Sigmoid colon (tissue), 7 donors: Measurements from ENCODE around the gene SERPINA6. TPM values are rescaled to one million over a fixed set of nuclear protein-coding genes. Genes with fewer than 3 reads are reported as not detected.
"Not testable (repeated sequence)": the region's sequence is repeated elsewhere in the genome, so short reads cannot be mapped to it uniquely, and the experiment has no call there.

Experiments used
- DNase-seq: peaks from one replicate; pipeline ENCODE4 v3.0.0-alpha.2; 2019
- H3K27ac ChIP-seq, 4 donors: fragments of 200-600 bp; sonication (generic); one replicate each; pipeline ENCODE4 v1.5.1; 2016 to 2019; ENCODE audit warnings: mild to moderate bottlenecking in 1 of 4
- H3K27me3 ChIP-seq, 3 donors: fragments of 200-600 bp; sonication (generic); one replicate each; pipeline ENCODE4 v1.5.1; 2019; ENCODE audit warnings: mild to moderate bottlenecking in 1 of 3
- H3K36me3 ChIP-seq, 4 donors: fragments of 200-600 bp; sonication (generic); one replicate each; pipeline ENCODE4 v1.5.1; 2016 to 2019
- H3K4me1 ChIP-seq, 4 donors: fragments of 200-600 bp; sonication (generic); one replicate each; pipeline ENCODE4 v1.5.1; 2017 to 2019
- H3K4me3 ChIP-seq, 4 donors: fragments of 200-600 bp; sonication (generic); one replicate each; pipeline ENCODE4 v1.5.1; 2017 to 2019; ENCODE audit warnings: mild to moderate bottlenecking in 2 of 4, moderate library complexity in 1 of 4
- H3K9me3 ChIP-seq, 4 donors: fragments of 200-600 bp in 3 of 4; sonication (generic) in 3 of 4; one replicate each; pipeline versions ENCODE4 v1.5.1 to v1.6.1; 2013 to 2019
- EP300 ChIP-seq, 4 donors: sonication (generic); formaldehyde crosslinking; IDR thresholded peaks; one replicate each; pipeline ENCODE4 v1.6.1; 2017; ENCODE audit warnings: antibody characterized with exemption in 4 of 4
- POLR2A ChIP-seq, 2 donors: fragments of 450-650 bp; IDR thresholded peaks; one replicate each; pipeline ENCODE4 v1.6.1; 2016; ENCODE audit warnings: antibody characterized with exemption in 2 of 2, mild to moderate bottlenecking in 2 of 2, moderate library complexity in 2 of 2
- POLR2AphosphoS5 ChIP-seq, 4 donors: sonication (generic); formaldehyde crosslinking; IDR thresholded peaks; one replicate each; pipeline ENCODE4 v1.6.1; 2017; ENCODE audit warnings: antibody characterized with exemption in 4 of 4
- WGBS, 2 donors: extraction: QIAGEN DNeasy Blood & Tissue Kit; methylation state at CpG; one replicate each; pipeline ENCODE4 v1.1.7; 2013; 5-methylcytosine and 5-hydroxymethylcytosine counted together
- intact Hi-C: fragments of 100-400 bp; cut with DNase I; formaldehyde crosslinking; loops from one replicate; pipeline ENCODE4 v1.15.1; 2023
- polyA plus RNA-seq, 3 donors: library from polyadenylated mRNA; stranded (reverse); fragments of 200-250 nt; gene quantifications; one replicate each; pipeline ENCODE4 v1.2.3, GENCODE V29; 2013
- total RNA-seq, 4 donors: library from RNA; depleted of rRNA; stranded (reverse); fragments of >200 nt; gene quantifications; one replicate each; pipeline ENCODE4 v1.1.0, GENCODE V29; 2016
- TF ChIP-seq, protein P1 (sequence below), 4 experiments: fragments of 450-650 bp in 3 of 4; fragments of 200-600 bp in 1 of 4; IDR thresholded peaks; one replicate each; pipeline ENCODE4 v1.5.1; 2016 to 2019; ENCODE audit warnings: antibody characterized with exemption in 4 of 4, mild to moderate bottlenecking in 3 of 4, moderate library complexity in 2 of 4
- donor health status: healthy with polysubstance abuse.
- donor health status: Bipolar disorder and iron deficiency.
- donor health status: healthy.

Gene SERPINA6
- total and polyA plus RNA-seq, 7 donors: 2.0 TPM; not detected in 6

- no peak for DNase-seq
- intact Hi-C loops: loop anchor here (5.0 kb wide), 1 partner anchor 133 kb away; no protein-coding TSS in a partner anchor
- TF ChIP-seq EP300 (IDR thresholded peaks at IDR 0.05): no peak
- TF ChIP-seq, protein P1, sequence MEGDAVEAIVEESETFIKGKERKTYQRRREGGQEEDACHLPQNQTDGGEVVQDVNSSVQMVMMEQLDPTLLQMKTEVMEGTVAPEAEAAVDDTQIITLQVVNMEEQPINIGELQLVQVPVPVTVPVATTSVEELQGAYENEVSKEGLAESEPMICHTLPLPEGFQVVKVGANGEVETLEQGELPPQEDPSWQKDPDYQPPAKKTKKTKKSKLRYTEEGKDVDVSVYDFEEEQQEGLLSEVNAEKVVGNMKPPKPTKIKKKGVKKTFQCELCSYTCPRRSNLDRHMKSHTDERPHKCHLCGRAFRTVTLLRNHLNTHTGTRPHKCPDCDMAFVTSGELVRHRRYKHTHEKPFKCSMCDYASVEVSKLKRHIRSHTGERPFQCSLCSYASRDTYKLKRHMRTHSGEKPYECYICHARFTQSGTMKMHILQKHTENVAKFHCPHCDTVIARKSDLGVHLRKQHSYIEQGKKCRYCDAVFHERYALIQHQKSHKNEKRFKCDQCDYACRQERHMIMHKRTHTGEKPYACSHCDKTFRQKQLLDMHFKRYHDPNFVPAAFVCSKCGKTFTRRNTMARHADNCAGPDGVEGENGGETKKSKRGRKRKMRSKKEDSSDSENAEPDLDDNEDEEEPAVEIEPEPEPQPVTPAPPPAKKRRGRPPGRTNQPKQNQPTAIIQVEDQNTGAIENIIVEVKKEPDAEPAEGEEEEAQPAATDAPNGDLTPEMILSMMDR (IDR thresholded peaks at IDR 0.05): no peak
- no peak for TF ChIP-seq POLR2AphosphoS5 (IDR thresholded peaks at IDR 0.05)
- TF ChIP-seq POLR2A (IDR thresholded peaks at IDR 0.05): no peak
- Histone ChIP-seq H3K9me3 (no peaks in the 10 kb centered on the region), H3K27me3 (no peaks in the 10 kb centered on the region), H3K27ac (no peak overlapping the region), H3K36me3 (no peaks in the 10 kb centered on the region), H3K4me3 (no peak overlapping the region), H3K4me1 (no peaks in the 10 kb centered on the region)
- 91 to 96% methylated on average over 3 of the region's 3 CpGs for WGBS, 2 donors
Measured at GRCh38 chr14:94354638-94355185, 31.6 kb upstream of the SERPINA6 start.

- H3K27ac ChIP-seq, DNase-seq, H3K9me3 ChIP-seq, H3K36me3 ChIP-seq, intact Hi-C loops, H3K4me1 ChIP-seq, H3K4me3 ChIP-seq, H3K27me3 ChIP-seq: not testable (repeated sequence)
- WGBS, 2 donors: 82 to 92% methylated on average over 8 of the region's 8 CpGs
Measured at GRCh38 chr14:94354190-94354589, 31.1 kb upstream of the SERPINA6 start.

- WGBS, 2 donors: 83 to 88% methylated on average over 7 of the region's 7 CpGs
- DNase-seq: no peak
- Histone ChIP-seq H3K27me3 (no peaks in the 10 kb centered on the region), H3K4me3 (no peak overlapping the region), H3K27ac (no peak overlapping the region), H3K9me3 (no peaks in the 10 kb centered on the region), H3K36me3 (no peaks in the 10 kb centered on the region), H3K4me1 (no peaks in the 10 kb centered on the region)
- intact Hi-C loops: no loop called here
- TF ChIP-seq POLR2AphosphoS5 (IDR thresholded peaks at IDR 0.05) (no peak), POLR2A (IDR thresholded peaks at IDR 0.05) (no peak), EP300 (IDR thresholded peaks at IDR 0.05) (no peak)
- TF ChIP-seq, protein P1 (IDR thresholded peaks at IDR 0.05): no peak
Measured at GRCh38 chr14:94349276-94349675, 26.1 kb upstream of the SERPINA6 start.

DNA sequence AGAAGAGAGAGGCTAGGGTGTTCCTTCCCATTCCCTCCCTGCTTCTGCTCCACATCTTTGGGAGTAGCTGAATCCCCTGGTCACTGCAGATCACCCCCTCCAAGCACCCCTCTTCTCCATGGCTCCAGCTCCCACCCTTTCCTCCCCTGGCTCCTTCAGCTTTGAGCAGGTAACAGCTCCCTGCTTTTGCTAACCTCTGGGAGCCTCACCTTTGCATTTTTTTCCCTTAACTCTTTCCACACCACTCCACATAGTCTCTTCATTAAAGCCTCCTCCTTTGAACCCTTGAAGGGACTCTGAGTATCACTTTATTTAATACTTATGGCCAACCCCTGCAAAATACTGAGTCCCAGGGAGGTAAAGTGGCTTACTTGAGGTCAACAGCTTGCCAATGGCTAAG lies 25.7 kb upstream of the SERPINA6 start:
- TF ChIP-seq EP300 (IDR thresholded peaks at IDR 0.05): no peak
- TF ChIP-seq POLR2A (IDR thresholded peaks at IDR 0.05): no peak
- TF ChIP-seq, protein P1 (IDR thresholded peaks at IDR 0.05): no peak
- TF ChIP-seq POLR2AphosphoS5 (IDR thresholded peaks at IDR 0.05): no peak
- intact Hi-C loops: no loop called here
- Histone ChIP-seq H3K4me1 (no peaks in the 10 kb centered on the region), H3K27ac (no peak overlapping the region), H3K36me3 (no peaks in the 10 kb centered on the region), H3K9me3 (no peaks in the 10 kb centered on the region), H3K4me3 (no peak overlapping the region), H3K27me3 (no peaks in the 10 kb centered on the region)
- DNase-seq: no peak

- intact Hi-C loops: no loop called here
- Histone ChIP-seq H3K4me3 (no peak overlapping the region), H3K27me3 (no peaks in the 10 kb centered on the region), H3K4me1 (peaks cover 0 to 11% (median 9%) of the 10 kb centered on the region in 4 donors), H3K36me3 (no peaks in the 10 kb centered on the region), H3K27ac (no peak overlapping the region), H3K9me3 (no peaks in the 10 kb centered on the region)
- 93 to 94% methylated on average over 5 of the region's 5 CpGs for WGBS, 2 donors
- DNase-seq: no peak
- TF ChIP-seq, protein P1 (IDR thresholded peaks at IDR 0.05): no peak
- TF ChIP-seq EP300 (IDR thresholded peaks at IDR 0.05) (no peak), POLR2AphosphoS5 (IDR thresholded peaks at IDR 0.05) (no peak), POLR2A (IDR thresholded peaks at IDR 0.05) (no peak)
Measured at GRCh38 chr14:94346841-94347240, 23.7 kb upstream of the SERPINA6 start.

- H3K36me3 ChIP-seq, H3K27me3 ChIP-seq, H3K27ac ChIP-seq, intact Hi-C loops, H3K4me3 ChIP-seq, H3K9me3 ChIP-seq, DNase-seq: not testable (repeated sequence)
- H3K4me1 ChIP-seq: peaks cover 0 to 11% (median 10%) of the 10 kb centered on the region in 4 donors
- WGBS, 2 donors: 63 to 74% methylated on average over 24 of the region's 24 CpGs
Measured at GRCh38 chr14:94346065-94346786, 23.1 kb upstream of the SERPINA6 start.
